Measurements from ENCODE around the gene IGSF9.

The IGSF9 gene

DNA sequence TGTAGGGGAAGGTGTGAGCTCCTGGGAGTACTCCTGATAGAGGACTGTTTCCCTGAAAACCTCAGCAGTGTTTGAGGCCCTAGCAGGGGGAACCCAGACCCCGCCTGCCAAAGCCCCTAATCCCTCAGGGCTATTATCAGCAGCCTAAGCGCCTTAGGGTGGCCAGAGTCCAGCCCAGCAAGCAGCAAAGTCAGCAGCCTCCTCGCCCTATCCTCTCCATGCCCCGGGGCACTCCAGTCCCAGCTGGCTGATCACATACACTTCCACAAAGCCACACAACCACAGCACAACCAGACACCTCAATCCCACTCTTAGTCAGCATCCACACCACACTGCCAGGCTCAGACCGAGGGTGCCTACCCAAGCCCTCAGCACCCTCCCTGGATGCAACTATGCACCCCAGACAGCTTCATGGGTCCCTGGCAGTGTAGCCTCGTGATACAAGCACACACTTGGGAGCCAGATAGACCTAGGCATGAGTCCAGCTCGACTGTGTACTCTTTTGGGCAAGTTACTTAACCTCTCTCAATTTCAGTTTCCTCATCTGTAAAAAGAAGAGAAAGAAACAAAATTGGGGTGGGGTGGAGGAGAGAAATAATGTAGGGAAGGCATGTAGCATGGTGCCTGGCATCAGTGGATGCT, 7.1 kb downstream of the IGSF9 start:
- H3K27ac ChIP-seq (ENCODE audit: poor library complexity, severe bottlenecking) = no peak overlapping the region
- no peaks in the 10 kb centered on the region for H3K27me3 ChIP-seq (ENCODE audit: insufficient read depth, poor library complexity, severe bottlenecking)
- TF ChIP-seq, protein P1, sequence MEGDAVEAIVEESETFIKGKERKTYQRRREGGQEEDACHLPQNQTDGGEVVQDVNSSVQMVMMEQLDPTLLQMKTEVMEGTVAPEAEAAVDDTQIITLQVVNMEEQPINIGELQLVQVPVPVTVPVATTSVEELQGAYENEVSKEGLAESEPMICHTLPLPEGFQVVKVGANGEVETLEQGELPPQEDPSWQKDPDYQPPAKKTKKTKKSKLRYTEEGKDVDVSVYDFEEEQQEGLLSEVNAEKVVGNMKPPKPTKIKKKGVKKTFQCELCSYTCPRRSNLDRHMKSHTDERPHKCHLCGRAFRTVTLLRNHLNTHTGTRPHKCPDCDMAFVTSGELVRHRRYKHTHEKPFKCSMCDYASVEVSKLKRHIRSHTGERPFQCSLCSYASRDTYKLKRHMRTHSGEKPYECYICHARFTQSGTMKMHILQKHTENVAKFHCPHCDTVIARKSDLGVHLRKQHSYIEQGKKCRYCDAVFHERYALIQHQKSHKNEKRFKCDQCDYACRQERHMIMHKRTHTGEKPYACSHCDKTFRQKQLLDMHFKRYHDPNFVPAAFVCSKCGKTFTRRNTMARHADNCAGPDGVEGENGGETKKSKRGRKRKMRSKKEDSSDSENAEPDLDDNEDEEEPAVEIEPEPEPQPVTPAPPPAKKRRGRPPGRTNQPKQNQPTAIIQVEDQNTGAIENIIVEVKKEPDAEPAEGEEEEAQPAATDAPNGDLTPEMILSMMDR (IDR thresholded peaks at IDR 0.05; ENCODE audit: poor library complexity, severe bottlenecking) = no peak
- no peak overlapping the region for H3K4me3 ChIP-seq (ENCODE audit: severe bottlenecking)
- no peaks in the 10 kb centered on the region for H3K36me3 ChIP-seq (ENCODE audit: low read depth)
- H3K9me3 ChIP-seq (ENCODE audit: severe bottlenecking) = no peaks in the 10 kb centered on the region
- ATAC-seq (ENCODE audit: low read depth) = no peak
- DNase-seq (ENCODE audit: low spot score) = no peak
- peaks cover 7% of the 10 kb centered on the region for H3K4me1 ChIP-seq (ENCODE audit: insufficient read depth, poor library complexity, severe bottlenecking)

DNA sequence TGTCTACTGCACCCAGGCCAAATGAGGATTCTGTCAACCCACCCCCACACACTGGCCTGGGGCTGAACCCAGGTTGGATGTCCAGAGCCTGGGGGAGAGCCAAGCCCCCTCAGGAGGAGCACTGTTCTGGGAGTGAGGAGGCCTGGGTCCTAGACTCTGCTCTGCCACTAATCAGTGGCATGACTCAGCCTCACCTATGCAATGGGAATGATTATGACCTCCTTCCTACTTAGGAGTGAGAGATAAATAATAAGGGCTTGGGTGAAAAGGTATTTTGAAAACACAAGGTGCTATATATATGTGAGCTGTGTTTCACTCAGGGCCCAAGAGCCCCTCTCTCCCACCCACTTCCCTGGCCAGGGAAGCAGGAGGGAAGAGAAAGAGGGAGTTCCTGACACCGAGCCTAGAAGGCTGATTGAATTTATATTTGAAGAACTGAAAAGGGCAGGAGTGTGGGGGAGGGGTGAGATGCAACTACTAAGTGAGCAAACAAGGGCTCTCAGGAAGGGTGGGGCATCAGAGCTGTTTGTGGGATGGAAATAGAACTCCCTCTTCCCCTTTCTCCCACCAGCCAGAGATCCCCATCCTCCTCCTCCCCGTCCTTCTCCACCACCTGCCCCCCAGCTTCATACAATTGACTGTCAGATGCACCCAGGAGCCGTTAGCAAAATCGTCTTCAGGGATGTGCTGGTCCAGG, 8.2 kb downstream of the IGSF9 start:
- no peak overlapping the region for H3K4me3 ChIP-seq (ENCODE audit: severe bottlenecking)
- H3K27me3 ChIP-seq (ENCODE audit: insufficient read depth, poor library complexity, severe bottlenecking) = no peaks in the 10 kb centered on the region
- TF ChIP-seq, protein P1 (IDR thresholded peaks at IDR 0.05; ENCODE audit: poor library complexity, severe bottlenecking) = no peak
- H3K9me3 ChIP-seq (ENCODE audit: severe bottlenecking) = no peaks in the 10 kb centered on the region
- DNase-seq (ENCODE audit: low spot score) = no peak
- peaks cover 14% of the 10 kb centered on the region for H3K4me1 ChIP-seq (ENCODE audit: insufficient read depth, poor library complexity, severe bottlenecking)
- H3K27ac ChIP-seq (ENCODE audit: poor library complexity, severe bottlenecking) = no peak overlapping the region
- no peaks in the 10 kb centered on the region for H3K36me3 ChIP-seq (ENCODE audit: low read depth)
- ATAC-seq (ENCODE audit: low read depth) = 0 out of 3 replicates have a peak, but pooled peaks have one; percentile 11

DNA sequence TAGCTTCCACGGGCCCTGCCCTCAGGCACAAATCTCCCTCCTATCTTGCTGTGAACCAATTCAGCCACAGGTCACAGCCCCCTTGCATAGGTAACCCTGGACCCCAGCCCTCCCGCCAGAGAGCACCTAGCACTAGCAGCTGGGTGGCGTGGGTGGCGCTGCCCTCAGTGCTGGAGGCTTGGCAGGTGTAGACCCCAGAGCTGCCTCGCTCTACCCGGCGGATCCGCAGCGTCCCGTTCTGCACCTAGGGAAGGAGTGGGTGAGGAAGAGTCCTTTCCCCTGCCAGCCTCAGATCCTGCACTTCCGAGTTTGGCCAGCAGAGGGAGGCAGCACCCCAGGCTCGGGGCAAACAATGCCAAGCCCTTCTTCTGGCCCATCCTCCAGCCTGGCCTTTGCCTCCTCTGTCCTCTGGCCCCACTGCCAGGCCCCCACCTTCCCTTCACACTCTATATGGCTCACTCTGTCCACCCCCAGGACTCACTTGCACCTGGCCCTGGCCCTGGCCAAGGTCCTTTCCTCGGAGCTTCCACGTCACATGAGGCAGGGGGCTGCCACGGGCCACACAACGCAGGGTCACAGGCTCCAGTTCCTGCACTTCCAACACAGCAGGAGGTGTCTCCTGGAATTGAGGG, 9.0 kb downstream of the IGSF9 start:
- Histone ChIP-seq H3K27me3 (ENCODE audit: insufficient read depth, poor library complexity, severe bottlenecking) (no peaks in the 10 kb centered on the region), H3K4me3 (ENCODE audit: severe bottlenecking) (no peak overlapping the region), H3K9me3 (ENCODE audit: severe bottlenecking) (no peaks in the 10 kb centered on the region), H3K4me1 (ENCODE audit: insufficient read depth, poor library complexity, severe bottlenecking) (peaks cover 14% of the 10 kb centered on the region), H3K27ac (ENCODE audit: poor library complexity, severe bottlenecking) (no peak overlapping the region), H3K36me3 (ENCODE audit: low read depth) (no peaks in the 10 kb centered on the region)
- ATAC-seq (ENCODE audit: low read depth) (peak; percentile 64), DNase-seq (ENCODE audit: low spot score) (no peak)
- TF ChIP-seq, protein P1 (IDR thresholded peaks at IDR 0.05; ENCODE audit: poor library complexity, severe bottlenecking) = peak; percentile 96

DNA sequence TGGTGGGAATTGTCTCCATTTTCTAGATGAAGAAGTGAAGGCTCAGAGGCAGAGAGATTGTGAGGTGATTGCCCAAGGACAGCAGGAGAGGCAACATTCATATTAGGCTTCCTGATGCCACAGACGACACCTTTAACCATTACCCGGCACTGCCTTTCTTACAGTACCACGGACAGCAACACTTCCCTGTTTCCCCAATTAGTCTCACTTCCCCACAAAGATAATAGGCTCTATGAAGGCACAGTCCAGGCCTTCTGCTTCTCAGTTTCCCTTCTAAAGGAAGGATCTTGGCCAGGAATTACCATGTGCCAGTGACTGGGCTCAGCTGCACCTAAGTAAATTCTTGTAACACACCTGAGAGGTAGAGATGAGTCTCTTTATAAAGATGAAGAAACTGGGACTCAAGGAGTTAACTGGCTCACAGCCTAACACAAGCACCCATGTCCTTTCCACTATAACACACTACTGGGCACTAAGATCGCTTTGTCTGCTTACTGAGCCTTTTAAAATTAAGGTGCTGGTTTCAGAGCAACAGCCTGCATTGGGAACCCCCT, 9.6 kb downstream of the IGSF9 start:
- no peaks in the 10 kb centered on the region for H3K9me3 ChIP-seq (ENCODE audit: severe bottlenecking)
- no peak overlapping the region for H3K27ac ChIP-seq (ENCODE audit: poor library complexity, severe bottlenecking)
- H3K4me3 ChIP-seq (ENCODE audit: severe bottlenecking) = no peak overlapping the region
- ATAC-seq (ENCODE audit: low read depth) (no peak), DNase-seq (ENCODE audit: low spot score) (no peak)
- TF ChIP-seq, protein P1 (IDR thresholded peaks at IDR 0.05; ENCODE audit: poor library complexity, severe bottlenecking) = no peak
- H3K36me3 ChIP-seq (ENCODE audit: low read depth) = no peaks in the 10 kb centered on the region
- no peaks in the 10 kb centered on the region for H3K27me3 ChIP-seq (ENCODE audit: insufficient read depth, poor library complexity, severe bottlenecking)
- peaks cover 14% of the 10 kb centered on the region for H3K4me1 ChIP-seq (ENCODE audit: insufficient read depth, poor library complexity, severe bottlenecking)

All from RWPE2 (cell line).